HepG2 (cell line): Measurements from ENCODE around the gene CNPY4. TPM values are rescaled to one million over a fixed set of nuclear protein-coding genes. Genes with fewer than 3 reads are reported as not detected.

Experiments used
- ATAC-seq: fragments of 200-7000 bp; cut with Tn5 transposase; 3 replicates; pipeline ENCODE4 v1.9.1; 2020; ENCODE audit warnings: mild to moderate bottlenecking, moderate library complexity
- BruUV-seq: library from RNA; stranded (reverse); fragments of 400-500 nt; replicated peaks from 2 replicates; lab custom pipeline; 2021; lab: Mats Ljungman, UMichigan
- CTCF ChIA-PET: fragments of 300-600 bp; formaldehyde crosslinking; extraction: SDS; loops from one replicate; lab custom pipeline; 2021; ENCODE audit warnings: low total read pairs, inconsistent platforms, low intra/inter-chr PET ratio; lab: Yijun Ruan, JAX
- POLR2A ChIA-PET: fragments of 350-600 bp; sonication (Branson Sonifier 250); formaldehyde crosslinking; loops from one replicate; lab custom pipeline; 2020; ENCODE audit warnings: antibody characterized with exemption, inconsistent platforms; lab: Yijun Ruan, JAX
- DNase-seq: peaks from one replicate; pipeline ENCODE4 v3.0.0-alpha.2; 2015; ENCODE audit warnings: low spot score
- FAIRE-seq: peaks from 3 replicates; lab custom pipeline; 2011; peaks lifted over from hg19 to GRCh38; lab: Jason Lieb, UNC
- H2AFZ ChIP-seq: one replicate; pipeline ENCODE4 v1.6.1; 2011; ENCODE audit warnings: low read length, inconsistent platforms
- H3K27ac ChIP-seq: fragments of 300-600 bp; 3 replicates; pipeline ENCODE4 v1.8.0; 2011; ENCODE audit warnings: mixed run types, mild to moderate bottlenecking, mixed read lengths, low read length, inconsistent platforms; ENCODE audit not compliant: insufficient read depth; ENCODE audit errors: extremely low read length
- H3K27me3 ChIP-seq, 2 experiments: fragments of 200-600 bp in 1 of 2; 2 replicates in 1 of 2; 3 replicates in 1 of 2; pipeline versions ENCODE4 v1.6.0 to v1.8.0; 2011; ENCODE audit warnings: low read length in 2 of 2, mild to moderate bottlenecking in 2 of 2, moderate library complexity in 2 of 2, inconsistent platforms in 1 of 2; ENCODE audit not compliant: insufficient read depth in 2 of 2, control insufficient read depth in 1 of 2
- H3K36me3 ChIP-seq, 2 experiments: fragments of 200-600 bp in 1 of 2; replicated peaks in 1 of 2; 2 replicates in 1 of 2; 3 replicates in 1 of 2; pipeline versions ENCODE4 v1.5.1 to v1.8.0; 2011; ENCODE audit warnings: low read length in 2 of 2, inconsistent platforms in 1 of 2; ENCODE audit not compliant: insufficient read depth in 2 of 2, control insufficient read depth in 1 of 2
- H3K4me1 ChIP-seq: 2 replicates; pipeline ENCODE4 v1.5.1; 2012; ENCODE audit warnings: low read length, inconsistent platforms; ENCODE audit not compliant: insufficient read depth
- H3K4me2 ChIP-seq: 2 replicates; pipeline ENCODE4 v1.6.0; 2011; ENCODE audit warnings: low read depth, low read length, inconsistent platforms
- H3K4me3 ChIP-seq, 3 experiments: fragments of 200-600 bp in 1 of 3; sonication (generic), shearing (Covaris generic) in 1 of 3; replicated peaks in 1 of 3; 2 replicates each; pipeline ENCODE4 v1.5.1; 2011 to 2016; ENCODE audit warnings: low read length in 3 of 3, inconsistent platforms in 2 of 3, low read depth in 2 of 3, mild to moderate bottlenecking in 2 of 3, control low read depth in 1 of 3, mixed read lengths in 1 of 3; ENCODE audit not compliant: insufficient read depth in 1 of 3
- H3K79me2 ChIP-seq: one replicate; pipeline ENCODE4 v1.6.1; 2011; ENCODE audit warnings: low read length, inconsistent platforms; ENCODE audit not compliant: insufficient read depth
- H3K9ac ChIP-seq: 2 replicates; pipeline ENCODE4 v1.6.0; 2011; ENCODE audit warnings: mild to moderate bottlenecking, low read depth, low read length, inconsistent platforms; ENCODE audit not compliant: insufficient read depth
- H3K9me3 ChIP-seq: 2 replicates; pipeline ENCODE4 v1.5.1; 2012; ENCODE audit warnings: mild to moderate bottlenecking, low read length
- H4K20me1 ChIP-seq: 2 replicates; pipeline ENCODE4 v1.6.0; 2011; ENCODE audit warnings: inconsistent platforms, mild to moderate bottlenecking, low read length, moderate library complexity; ENCODE audit not compliant: insufficient read depth
- MED13 ChIP-seq: sonication (generic); formaldehyde crosslinking; IDR thresholded peaks from 2 replicates; pipeline ENCODE4 v1.5.0; 2020; ENCODE audit warnings: missing genetic modification reagents
- WGBS: methylation state at CpG from one replicate; pipeline ENCODE4 v1.1.6; 2017; ENCODE audit warnings: low lambda C conversion rate; 5-methylcytosine and 5-hydroxymethylcytosine counted together
- in situ Hi-C: cut with HindIII; loops from 2 replicates; pipeline ENCODE4 v1.10.0; 2017; ENCODE audit warnings: low pct_unique_long_range_greater_than_20kb; ENCODE audit not compliant: extremely low pct_ligation_motif_present
- intact Hi-C: fragments of 100-400 bp; cut with micrococcal nuclease; formaldehyde crosslinking; loops from one replicate; pipeline ENCODE4 v1.10.0; 2022; ENCODE audit not compliant: unreplicated experiment
- polyA plus RNA-seq, 8 experiments: library from polyadenylated mRNA; depleted of rRNA in 3 of 8; stranded (reverse) in 7 of 8; unstranded in 1 of 8; fragments of >200 nt; fragmentation: Illumina TruSeq in 4 of 8; extraction: Trizol in 4 of 8; gene quantifications; 2 replicates each; pipeline versions ENCODE4 v1.2.1 to v1.2.3, GENCODE V29; 2011 to 2016; ENCODE audit warnings: low read depth in 4 of 8, missing spikeins in 1 of 8, mixed read lengths in 1 of 8; ENCODE audit not compliant: insufficient read depth in 1 of 8
- total RNA-seq, 5 experiments: library from RNA; depleted of rRNA; stranded (reverse); fragments of >200 nt; fragmentation: Illumina TruSeq; extraction: Trizol; gene quantifications; 2 replicates each; pipeline ENCODE4 v1.2.3, GENCODE V29; 2016; ENCODE audit warnings: low read depth in 1 of 5
- TF ChIP-seq, protein P1 (sequence below), 2 experiments: fragments of 450-650 bp in 1 of 2; sonication (generic) in 1 of 2; formaldehyde crosslinking in 1 of 2; IDR thresholded peaks; 2 replicates each; pipeline versions ENCODE4 v1.6.1 to v1.8.0; 2016 to 2022; ENCODE audit warnings: antibody characterized with exemption in 1 of 2, mild to moderate bottlenecking in 1 of 2, missing genetic modification reagents in 1 of 2

The CNPY4 gene
- total and polyA plus RNA-seq, 2 of the 13 experiments (the other 11 are each of a cell fraction or from before 2014, with no cell fraction given) = 6.2 to 12.7 TPM

DNA sequence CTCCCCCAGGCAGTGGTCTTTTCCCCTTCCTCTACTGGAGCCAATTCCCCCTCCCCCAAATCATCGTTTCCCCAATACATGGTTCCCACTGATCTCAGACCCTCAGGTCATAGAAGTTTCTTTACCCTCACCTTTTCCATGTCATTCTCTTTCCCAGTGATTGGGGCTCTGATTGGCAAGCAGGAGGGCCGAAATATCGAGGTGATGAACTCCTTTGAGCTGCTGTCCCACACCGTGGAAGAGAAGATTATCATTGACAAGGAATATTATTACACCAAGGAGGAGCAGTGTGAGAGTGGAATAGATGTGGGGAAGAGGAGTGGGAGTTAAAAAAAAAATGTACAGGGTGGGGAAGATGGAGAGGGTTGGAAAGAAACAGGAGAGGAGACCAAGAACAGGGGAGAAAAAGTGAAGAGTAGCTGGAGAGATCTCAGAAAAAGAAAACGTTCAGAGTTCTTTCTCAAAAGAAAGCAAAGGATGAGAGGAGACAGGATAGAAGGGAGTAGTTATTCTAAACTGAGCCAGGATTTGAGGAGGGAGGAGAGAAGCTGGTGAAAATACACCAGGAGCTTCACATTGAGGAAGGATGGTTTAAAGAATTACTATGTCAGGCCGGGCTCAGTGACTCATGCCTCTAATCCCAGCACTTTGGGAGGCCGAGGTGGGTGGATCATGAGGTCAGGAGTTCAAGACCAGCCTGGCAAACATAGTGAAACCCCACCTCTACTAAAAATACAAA lies 29.8 kb upstream of the CNPY4 start:
- FAIRE-seq (peak; percentile 4), ATAC-seq (no peak), DNase-seq (no peak)
- BruUV-seq = no TSS peak
- H3K4me2 ChIP-seq = peak overlapping the region; percentile 87
- CTCF ChIA-PET = no interaction called here
- 8% methylated on average over 7 of the region's 7 CpGs for WGBS
- no peak for TF ChIP-seq MED13
- TF ChIP-seq, protein P1, sequence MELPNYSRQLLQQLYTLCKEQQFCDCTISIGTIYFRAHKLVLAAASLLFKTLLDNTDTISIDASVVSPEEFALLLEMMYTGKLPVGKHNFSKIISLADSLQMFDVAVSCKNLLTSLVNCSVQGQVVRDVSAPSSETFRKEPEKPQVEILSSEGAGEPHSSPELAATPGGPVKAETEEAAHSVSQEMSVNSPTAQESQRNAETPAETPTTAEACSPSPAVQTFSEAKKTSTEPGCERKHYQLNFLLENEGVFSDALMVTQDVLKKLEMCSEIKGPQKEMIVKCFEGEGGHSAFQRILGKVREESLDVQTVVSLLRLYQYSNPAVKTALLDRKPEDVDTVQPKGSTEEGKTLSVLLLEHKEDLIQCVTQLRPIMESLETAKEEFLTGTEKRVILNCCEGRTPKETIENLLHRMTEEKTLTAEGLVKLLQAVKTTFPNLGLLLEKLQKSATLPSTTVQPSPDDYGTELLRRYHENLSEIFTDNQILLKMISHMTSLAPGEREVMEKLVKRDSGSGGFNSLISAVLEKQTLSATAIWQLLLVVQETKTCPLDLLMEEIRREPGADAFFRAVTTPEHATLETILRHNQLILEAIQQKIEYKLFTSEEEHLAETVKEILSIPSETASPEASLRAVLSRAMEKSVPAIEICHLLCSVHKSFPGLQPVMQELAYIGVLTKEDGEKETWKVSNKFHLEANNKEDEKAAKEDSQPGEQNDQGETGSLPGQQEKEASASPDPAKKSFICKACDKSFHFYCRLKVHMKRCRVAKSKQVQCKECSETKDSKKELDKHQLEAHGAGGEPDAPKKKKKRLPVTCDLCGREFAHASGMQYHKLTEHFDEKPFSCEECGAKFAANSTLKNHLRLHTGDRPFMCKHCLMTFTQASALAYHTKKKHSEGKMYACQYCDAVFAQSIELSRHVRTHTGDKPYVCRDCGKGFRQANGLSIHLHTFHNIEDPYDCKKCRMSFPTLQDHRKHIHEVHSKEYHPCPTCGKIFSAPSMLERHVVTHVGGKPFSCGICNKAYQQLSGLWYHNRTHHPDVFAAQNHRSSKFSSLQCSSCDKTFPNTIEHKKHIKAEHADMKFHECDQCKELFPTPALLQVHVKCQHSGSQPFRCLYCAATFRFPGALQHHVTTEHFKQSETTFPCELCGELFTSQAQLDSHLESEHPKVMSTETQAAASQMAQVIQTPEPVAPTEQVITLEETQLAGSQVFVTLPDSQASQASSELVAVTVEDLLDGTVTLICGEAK (IDR thresholded peaks at IDR 0.05) = peak; percentile 7; the same call in 1 of the 2 replicates
- TF ChIP-seq, protein P1 (CRISPR knock-in tag; IDR thresholded peaks at IDR 0.05) = no peak
- H3K27ac ChIP-seq = peak overlapping the region; percentile 74
- H3K27me3 ChIP-seq = no peaks in the 10 kb centered on the region; a peak in 1 of 5 replicates
- POLR2A ChIA-PET = interaction anchor here (0.7 to 4.3 kb wide), 4 partner anchors 12 to 88 kb away, joined by 3 to 33 read pairs (median 16); partner anchors contain the start of genes AP4M1, GPC2, LAMTOR4 and MCM7
- peaks cover 10% of the 10 kb centered on the region for H3K79me2 ChIP-seq
- H2AFZ ChIP-seq = no peak overlapping the region
- H3K4me1 ChIP-seq = peaks cover 38% of the 10 kb centered on the region
- H4K20me1 ChIP-seq = no peaks in the 10 kb centered on the region
- peak overlapping the region; percentile 83 to 97 (median 84) for H3K4me3 ChIP-seq
- peaks cover 28 to 44% of the 10 kb centered on the region in 2 experiments for H3K36me3 ChIP-seq
- no peaks in the 10 kb centered on the region for H3K9me3 ChIP-seq
- H3K9ac ChIP-seq = peak overlapping the region; percentile 96
- intact Hi-C loops (no loop called here), in situ Hi-C loops (no loop called here)
